Measurements from ENCODE around the gene GRK6. TPM values are rescaled to one million over a fixed set of nuclear protein-coding genes. Genes with fewer than 3 reads are reported as not detected.

GRK6 gene
- total and polyA plus RNA-seq, 9 of the 15 experiments (the other 6 are each of a cell fraction or from before 2014, with no cell fraction given), result 0.63 to 122 (median 44.5) TPM

- TF ChIP-seq ZC3H11A (IDR thresholded peaks at IDR 0.05; ENCODE audit: low read depth, low read length) (no peak), NEUROD1 (IDR thresholded peaks at IDR 0.05; ENCODE audit: borderline replicate concordance, low read depth, low read length, partially characterized antibody) (no peak), BDP1 (IDR thresholded peaks at IDR 0.05; ENCODE audit: insufficient read depth, insufficient read length) (no peak)
Measured at GRCh38 chr5:177457852-177458681, 31.6 kb downstream of the GRK6 start (continued).

DNA sequence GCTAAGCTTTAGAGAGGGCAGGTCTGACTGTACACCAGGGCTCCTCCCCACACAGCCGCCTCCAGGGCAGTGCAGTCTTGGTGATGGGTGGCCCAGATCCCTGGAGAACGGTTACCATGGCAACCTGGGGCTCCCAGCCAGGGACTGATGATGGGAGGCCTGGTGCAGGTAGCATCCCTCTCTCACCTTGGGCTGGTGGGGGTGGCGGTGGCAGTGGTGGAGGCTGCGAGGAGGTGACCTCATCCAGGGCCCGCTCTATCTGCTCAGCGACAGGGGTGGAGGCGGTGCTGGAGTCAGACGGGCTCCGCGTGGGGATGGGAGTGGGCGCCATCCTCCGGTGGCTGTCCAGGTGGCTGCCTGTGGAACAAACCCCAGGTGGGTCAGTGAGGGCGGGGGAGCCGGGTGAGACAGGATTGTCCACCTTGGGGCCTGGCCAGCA lies 32.5 kb downstream of the GRK6 start:
- H3K27me3 ChIP-seq (ENCODE audit: control insufficient read depth in 2 of 2, insufficient read depth in 2 of 2, low read length in 2 of 2), result no peaks in the 10 kb centered on the region
- TF ChIP-seq POLR2G (IDR thresholded peaks at IDR 0.05; ENCODE audit: low read depth, low read length), result peak; percentile 46; the same call in 1 of the 2 replicates
- TF ChIP-seq CTBP1 (IDR thresholded peaks at IDR 0.05; ENCODE audit: borderline replicate concordance), result peak; percentile 73; the same call in 1 of the 2 replicates
- TF ChIP-seq RCOR1 (IDR thresholded peaks at IDR 0.05; ENCODE audit: borderline replicate concordance in 1 of 2, low read depth in 2 of 2, low read length in 2 of 2), result 0 out of 4 replicates have a peak, but pooled peaks of 1 of the 2 experiments have one; percentile 35
- TF ChIP-seq, protein P1, sequence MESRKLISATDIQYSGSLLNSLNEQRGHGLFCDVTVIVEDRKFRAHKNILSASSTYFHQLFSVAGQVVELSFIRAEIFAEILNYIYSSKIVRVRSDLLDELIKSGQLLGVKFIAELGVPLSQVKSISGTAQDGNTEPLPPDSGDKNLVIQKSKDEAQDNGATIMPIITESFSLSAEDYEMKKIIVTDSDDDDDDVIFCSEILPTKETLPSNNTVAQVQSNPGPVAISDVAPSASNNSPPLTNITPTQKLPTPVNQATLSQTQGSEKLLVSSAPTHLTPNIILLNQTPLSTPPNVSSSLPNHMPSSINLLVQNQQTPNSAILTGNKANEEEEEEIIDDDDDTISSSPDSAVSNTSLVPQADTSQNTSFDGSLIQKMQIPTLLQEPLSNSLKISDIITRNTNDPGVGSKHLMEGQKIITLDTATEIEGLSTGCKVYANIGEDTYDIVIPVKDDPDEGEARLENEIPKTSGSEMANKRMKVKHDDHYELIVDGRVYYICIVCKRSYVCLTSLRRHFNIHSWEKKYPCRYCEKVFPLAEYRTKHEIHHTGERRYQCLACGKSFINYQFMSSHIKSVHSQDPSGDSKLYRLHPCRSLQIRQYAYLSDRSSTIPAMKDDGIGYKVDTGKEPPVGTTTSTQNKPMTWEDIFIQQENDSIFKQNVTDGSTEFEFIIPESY (CRISPR knock-in tag; IDR thresholded peaks at IDR 0.05), result peak; percentile 75
- TF ChIP-seq RFX1 (IDR thresholded peaks at IDR 0.05), result peak; percentile 95
- no peak for TF ChIP-seq NFE2L1 (tag; IDR thresholded peaks at IDR 0.05; ENCODE audit: borderline replicate concordance, low read depth)
- TF ChIP-seq KDM1A (IDR thresholded peaks at IDR 0.05), result peak in 1 of 2 experiments; percentile 49; a peak in 1 of 4 replicates
- TF ChIP-seq ARHGAP35 (IDR thresholded peaks at IDR 0.05; ENCODE audit: partially characterized antibody), result no peak
- TF ChIP-seq ZNF57 (CRISPR knock-in tag; IDR thresholded peaks at IDR 0.05), result no peak
- peak in 1 of 2 experiments; percentile 70; a peak in 1 of 4 replicates for TF ChIP-seq CSDE1 (IDR thresholded peaks at IDR 0.05)
- no peak for TF ChIP-seq ZHX1 (conservative IDR thresholded peaks at IDR 0.05; ENCODE audit: low read length)
- no peak overlapping the region for H3K27ac ChIP-seq (ENCODE audit: extremely low read depth, low read depth, low read length)
- BruUV-seq (replicated peaks), result no TSS peak
- peaks cover 10% of the 10 kb centered on the region; the same call in 2 of the 3 replicates for H3K79me2 ChIP-seq (ENCODE audit: control insufficient read depth, insufficient read depth, low read length)
- DNase-seq (ENCODE audit: extremely low read depth in 1 of 4, low spot score in 3 of 4), result peak in 3 of 4 experiments; percentile 38 to 48 (median 41)
- H3K4me1 ChIP-seq (replicated peaks in 1 of 2; ENCODE audit: control insufficient read depth in 2 of 2, insufficient read depth in 2 of 2, low read length in 2 of 2), result peaks cover 8 to 70% of the 10 kb centered on the region in 2 experiments
- no peak overlapping the region for H3K9ac ChIP-seq (ENCODE audit: insufficient read depth in 1 of 2, low read depth in 2 of 2, low read length in 2 of 2)
- in situ Hi-C loops (cut with MboI), result loop anchor here (10.0 kb wide), 1 partner anchor 344 kb away; no protein-coding TSS in a partner anchor
- no peak overlapping the region for H3K4me2 ChIP-seq (ENCODE audit: insufficient read depth, low read length)
- peaks cover 8% of the 10 kb centered on the region for H4K20me1 ChIP-seq (replicated peaks; ENCODE audit: control insufficient read depth, insufficient read depth, low read length)
- H3K9me1 ChIP-seq (ENCODE audit: control insufficient read depth, insufficient read depth, low read length), result peaks cover 3% of the 10 kb centered on the region
- no peaks in the 10 kb centered on the region for H3K9me3 ChIP-seq (replicated peaks; ENCODE audit: control insufficient read depth, insufficient read depth, low read depth, low read length)
- no peak for FAIRE-seq
- H3K36me3 ChIP-seq (ENCODE audit: control insufficient read depth, insufficient read depth, low read length), result peaks cover 48% of the 10 kb centered on the region; the same call in 1 of the 3 replicates
- intact Hi-C loops (cut with micrococcal nuclease), result no loop called here
- WGBS (ENCODE audit: insufficient coverage, low coverage, missing lambda C conversion rate), result 90% methylated on average over 11 of the region's 14 CpGs
- ATAC-seq, result no peak
- no peak overlapping the region for H2AFZ ChIP-seq (ENCODE audit: low read depth, low read length)
- CTCF ChIA-PET (ENCODE audit: low intra/inter-chr PET ratio), result no interaction called here
- POLR2A ChIA-PET, result no interaction called here
- H3K4me3 ChIP-seq, result no peak overlapping the region

Measured in K562 (cell line).